NCI-H2196 (cell line): ENCODE results near the gene SERPINA5.
"Not testable (repeated sequence)": the region's sequence is repeated elsewhere in the genome, so short reads cannot be mapped to it uniquely, and the experiment has no call there.

ENCODE experiments used
- DNase-seq: peaks from one replicate; lab custom pipeline; 2025; ENCODE audit not compliant: unreplicated experiment; lab: John Stamatoyannopoulos, UW

Gene SERPINA5

DNA sequence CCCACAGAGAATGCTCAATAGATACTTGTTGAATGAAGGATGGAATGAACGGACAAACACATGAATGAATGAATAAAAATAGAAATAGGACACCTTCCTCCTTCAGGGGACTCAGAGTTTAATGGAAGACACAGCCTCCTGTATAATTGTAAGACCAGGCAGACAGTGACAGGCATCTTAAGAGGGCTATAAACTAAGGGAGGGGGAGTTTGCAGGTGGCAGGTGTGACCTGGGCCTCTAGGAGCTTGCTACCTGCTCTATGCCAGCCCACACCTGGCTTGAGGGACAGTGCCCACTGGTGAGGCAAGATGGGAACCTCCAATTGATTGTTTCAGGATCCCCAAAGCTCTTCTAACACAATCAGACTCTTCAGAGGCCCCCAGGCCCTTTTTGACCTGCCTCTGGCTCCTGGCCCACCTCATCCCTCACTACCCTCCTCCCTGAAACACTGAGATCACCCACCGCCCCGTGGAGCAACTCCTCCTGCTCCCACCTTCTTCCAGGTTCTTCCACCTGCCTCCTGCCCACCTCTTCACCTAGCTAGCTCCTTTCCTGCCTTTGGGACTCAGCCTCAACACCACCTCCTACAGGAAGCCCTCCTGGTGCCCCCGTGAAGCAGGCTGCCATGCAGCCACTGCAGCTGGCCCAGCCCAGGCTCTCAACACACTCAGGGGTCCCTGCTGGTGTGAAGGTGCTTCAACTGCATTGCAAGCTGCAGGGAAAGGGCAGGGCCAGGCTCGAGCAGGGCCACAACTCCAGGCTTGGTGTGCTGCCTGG, 40.3 kb downstream of the SERPINA5 start:
- DNase-seq = no peak

DNA sequence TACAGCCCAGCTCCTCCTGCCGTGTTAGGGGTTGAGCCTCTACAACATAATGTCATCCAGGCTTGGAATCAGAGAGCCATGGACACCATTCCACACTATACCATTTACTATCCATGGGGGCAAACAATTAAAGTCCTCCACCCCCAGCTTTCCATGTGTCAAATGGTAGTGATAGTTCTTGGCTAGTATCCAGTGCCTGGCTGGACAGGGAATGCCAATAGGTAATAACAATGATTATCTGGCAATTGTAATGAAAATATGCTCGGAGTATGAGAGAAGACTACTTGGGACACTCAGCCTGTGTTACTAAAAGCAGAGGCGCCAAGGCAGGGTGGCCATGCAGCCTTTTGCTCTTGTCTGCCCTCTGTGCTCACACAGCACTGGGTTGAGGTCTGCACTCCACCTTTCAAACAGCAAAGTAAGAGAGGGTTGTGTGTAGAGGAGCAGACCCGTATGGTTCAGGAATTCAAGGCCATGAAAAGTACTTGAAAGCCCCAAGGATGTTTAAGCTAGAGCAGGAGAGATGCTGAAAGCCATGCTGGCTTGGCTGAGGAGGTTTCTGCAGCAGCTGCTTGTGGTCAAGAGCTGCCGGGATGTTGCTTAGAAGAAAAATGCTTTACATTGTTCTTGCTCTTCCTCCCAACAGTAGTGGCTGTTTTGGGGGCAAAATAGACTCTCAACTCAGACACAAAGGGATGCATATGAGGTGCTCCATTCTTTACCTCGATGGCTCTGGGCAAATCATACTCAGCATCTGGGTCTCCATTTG, 41.6 kb downstream of the SERPINA5 start:
- DNase-seq = no peak

DNA sequence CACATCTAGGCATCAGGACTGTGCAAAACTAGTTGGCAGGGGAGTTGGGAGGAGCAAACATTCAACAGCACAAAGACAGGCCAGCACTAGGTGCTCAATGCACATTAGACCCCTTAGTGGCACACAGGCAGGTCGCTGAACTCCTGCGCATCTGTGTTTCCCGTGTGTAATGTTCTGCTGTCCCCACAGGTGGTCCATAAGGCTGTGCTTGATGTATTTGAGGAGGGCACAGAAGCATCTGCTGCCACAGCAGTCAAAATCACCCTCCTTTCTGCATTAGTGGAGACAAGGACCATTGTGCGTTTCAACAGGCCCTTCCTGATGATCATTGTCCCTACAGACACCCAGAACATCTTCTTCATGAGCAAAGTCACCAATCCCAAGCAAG, 42.2 kb downstream of the SERPINA5 start:
- DNase-seq = no peak

DNA sequence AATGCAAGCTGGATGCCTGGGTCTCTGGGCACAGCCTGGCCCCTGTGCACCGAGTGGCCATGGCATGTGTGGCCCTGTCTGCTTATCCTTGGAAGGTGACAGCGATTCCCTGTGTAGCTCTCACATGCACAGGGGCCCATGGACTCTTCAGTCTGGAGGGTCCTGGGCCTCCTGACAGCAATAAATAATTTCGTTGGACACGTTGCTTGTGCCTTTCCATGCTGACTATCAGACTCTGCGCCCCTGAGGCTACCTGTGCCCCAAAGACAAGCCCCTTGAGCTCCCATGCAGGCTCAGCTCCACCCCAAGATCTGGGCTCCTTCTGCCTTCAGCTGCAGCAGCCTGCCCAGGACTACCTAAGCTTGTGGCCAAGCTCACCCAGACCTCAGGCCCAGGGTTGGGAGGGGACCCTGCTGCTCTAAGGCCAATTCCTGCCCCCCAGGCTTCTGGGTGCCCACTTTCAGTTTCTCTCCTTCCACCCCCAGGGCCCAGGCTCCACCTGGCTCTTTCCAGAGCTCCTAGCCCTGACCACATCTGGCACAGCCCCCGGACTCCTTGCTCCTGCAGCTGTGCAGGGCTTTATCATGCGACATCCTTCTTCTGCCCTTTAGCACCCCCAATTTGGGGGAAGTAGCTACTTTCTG, 42.8 kb downstream of the SERPINA5 start:
- DNase-seq = no peak

DNA sequence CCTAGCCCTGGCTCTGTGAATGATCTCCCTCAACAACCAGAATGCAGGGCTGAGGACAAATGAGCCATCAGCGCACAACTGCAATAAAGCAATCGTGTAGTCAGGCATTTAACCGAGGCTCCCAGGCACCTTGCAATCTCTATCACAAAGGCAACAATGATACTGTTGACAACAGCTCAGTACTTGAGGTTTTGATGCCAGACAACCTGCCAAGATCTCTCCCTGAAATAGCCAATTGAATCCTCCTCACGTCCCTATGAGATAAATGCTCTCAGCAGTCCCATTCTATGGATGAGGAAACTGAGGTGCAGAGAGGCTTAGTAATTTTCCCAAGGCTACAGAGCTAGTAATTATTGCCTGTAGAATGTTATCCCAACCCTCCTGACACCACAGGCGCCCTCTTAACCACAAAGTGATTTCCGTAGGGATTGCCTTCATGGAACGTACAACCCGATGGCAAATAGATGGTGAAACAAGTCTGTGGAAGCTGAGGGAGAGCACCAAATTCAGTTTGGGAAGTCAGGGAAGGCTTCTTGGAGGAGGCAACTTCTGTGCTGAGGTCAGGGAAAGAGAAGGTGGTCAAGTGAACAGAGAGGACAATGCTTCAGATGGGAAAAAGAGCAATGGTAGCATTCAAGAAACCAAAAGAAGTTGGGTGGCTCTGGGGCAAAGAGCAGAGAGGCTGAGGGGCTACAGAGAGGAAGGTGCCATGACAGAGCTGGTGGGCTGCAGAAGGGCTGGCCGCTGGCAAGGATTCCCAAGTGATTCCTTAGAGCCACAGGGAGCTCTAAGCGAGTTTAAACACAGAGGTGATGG, 43.5 kb downstream of the SERPINA5 start:
- DNase-seq = no peak

DNA sequence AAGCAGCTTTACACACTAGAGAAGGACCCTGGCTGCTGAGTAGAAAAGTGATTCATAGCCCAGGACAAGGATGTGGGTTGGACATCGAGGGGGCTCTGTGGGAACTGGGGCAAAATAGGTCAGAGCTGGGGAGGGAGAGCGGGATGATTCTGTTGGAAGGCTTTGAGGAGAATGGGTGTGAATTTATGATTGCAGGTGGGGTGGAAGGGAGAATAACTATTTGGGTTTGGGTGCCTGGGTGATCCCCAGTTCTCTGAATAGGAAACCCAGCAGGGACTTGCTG, 44.1 kb downstream of the SERPINA5 start:
- no peak for DNase-seq

DNA sequence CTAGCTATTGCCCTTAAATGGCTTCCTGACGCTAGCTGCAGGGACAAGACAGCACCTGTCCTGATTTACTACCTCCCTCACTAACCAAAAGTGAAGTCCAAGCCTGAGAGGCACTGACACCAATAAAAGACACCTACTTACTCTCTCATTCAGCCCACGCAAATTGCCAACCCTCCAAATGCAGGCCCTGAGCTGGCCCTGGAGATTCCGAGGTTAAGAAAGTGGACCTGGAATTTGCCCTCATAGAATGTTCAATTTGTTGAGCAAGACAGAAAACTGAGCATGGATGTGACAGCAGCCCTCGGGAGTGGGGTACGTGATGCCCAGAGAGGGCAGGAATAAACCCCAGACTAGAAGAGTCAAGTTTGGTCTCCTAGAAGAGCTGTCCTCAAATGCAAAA, 47.4 kb downstream of the SERPINA5 start:
- DNase-seq = no peak

DNA sequence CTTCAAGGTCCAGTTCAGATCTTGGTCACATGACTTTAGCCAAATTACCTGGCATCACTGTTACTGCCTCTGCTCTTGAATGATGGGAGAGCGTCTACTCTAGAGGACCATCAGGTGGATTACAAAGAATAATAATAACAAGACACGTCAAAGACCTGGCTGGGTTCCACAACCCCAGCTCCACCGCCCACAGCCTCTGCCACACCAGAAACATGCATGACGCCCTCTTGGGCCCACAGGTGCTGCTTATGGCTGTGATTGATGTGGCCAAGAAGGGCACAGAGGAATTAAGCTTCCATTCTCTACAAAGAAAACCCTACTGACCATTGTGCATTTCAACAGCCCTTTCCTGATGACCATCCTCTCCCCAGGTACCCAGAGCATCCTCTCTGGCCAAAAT, 49.2 kb downstream of the SERPINA5 start:
- DNase-seq = no peak

DNA sequence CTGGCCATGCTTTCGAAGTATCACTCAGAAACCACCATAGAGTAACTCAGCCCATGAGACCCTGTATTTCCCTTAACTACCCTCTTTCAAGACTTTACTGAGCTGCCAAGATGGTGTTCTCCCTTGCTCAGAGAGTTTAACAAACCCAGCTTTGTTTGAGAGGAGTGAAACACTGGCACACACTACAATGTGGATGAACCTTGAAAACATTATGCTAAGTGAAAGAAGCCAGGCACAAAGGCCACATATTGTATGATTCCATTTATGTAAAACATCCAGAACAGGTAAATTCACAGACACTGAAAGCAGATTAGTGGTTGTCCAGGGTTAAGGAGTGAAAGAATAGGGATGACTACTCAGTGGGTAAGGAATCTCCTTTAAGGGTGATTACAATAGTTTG, 49.8 kb downstream of the SERPINA5 start:
- no peak for DNase-seq

DNA sequence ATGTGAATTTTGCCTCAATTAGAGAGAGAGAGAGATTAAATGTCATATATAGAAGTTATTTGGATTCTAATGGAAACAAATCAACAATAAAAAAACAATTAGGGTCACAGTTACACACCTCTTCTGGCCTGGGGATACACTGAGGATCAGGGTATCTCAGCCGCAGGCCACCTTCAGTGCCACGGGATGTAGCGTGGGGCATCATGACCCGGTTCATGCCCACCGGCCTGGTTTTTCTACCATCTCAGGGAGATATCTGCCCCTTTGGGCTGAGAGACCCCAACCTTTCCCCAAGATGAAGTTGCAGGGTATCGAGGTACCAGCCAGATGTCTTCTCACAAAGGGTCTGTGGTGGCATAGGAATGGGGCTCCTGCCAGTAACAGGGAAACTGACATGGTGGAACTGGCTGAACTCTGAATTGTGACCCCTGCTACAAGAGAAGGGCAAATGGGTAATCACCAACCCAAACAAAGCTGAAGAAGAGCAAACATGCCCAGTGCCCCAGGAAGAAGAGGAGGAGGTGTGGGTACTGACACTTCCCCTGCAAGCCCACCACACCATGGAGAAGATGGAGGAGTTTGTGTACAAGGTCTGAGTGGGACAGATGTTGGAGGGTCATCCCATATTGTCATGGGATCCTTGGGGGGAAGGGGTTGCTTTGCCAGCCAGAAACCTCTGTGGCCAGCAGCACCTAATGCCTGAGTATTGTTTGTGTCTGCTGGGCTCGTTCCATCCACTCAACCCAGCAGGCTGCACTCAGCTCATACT, 50.5 kb downstream of the SERPINA5 start:
- DNase-seq = no peak

DNA sequence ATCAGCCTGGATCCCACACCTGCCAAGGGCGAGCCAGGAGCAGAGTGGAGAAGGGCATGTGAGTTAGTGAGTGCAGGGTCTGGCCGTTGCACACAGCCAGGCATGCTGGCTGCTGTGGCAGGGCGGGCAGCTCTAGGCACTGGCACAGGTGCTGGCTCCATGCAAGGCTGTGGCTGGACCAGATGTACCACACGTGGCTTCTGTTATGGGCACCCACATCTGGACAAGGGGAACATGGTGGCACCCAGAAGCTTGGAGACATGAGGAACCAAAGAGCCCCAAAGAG, 51.0 kb downstream of the SERPINA5 start:
- no peak for DNase-seq

DNA sequence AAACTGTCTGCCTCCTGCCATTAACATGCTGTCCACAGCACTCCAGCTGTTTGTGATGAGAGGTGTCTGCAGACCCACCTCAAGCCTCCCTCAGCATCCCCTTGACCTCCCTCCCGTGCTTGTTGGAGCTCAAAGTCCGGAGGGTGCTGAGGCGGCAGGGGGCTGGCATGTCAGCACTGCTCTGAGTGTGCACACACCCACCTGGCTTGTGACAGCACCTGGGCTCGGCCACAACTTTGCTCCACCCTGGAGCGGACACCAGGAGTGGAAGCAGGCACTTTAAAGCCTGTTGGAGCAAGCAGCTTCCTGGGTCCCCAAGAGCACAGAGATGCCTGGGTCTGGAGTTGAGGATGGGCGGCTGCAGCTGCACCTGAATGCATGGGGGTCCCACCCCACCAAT, 51.9 kb downstream of the SERPINA5 start:
- DNase-seq = no peak

DNA sequence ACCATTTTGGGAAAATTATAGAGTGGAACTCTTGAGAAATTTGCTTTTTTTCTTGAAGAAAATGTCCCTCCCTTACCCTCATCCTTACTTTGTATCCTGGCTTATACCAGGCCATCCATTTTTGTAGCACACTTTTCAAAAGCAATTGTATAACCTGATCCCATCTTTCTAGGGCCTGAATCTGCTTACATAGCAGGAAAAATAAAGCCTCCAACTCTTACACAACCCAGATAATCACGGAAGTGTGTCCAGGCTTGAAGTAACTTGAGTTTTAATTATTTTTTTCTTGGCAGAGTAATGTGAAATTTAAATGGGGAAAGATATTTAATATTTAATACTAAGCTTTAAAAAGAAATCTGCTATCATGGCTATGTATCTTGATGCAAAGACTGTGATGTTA, 53.9 kb downstream of the SERPINA5 start:
- no peak for DNase-seq

DNA sequence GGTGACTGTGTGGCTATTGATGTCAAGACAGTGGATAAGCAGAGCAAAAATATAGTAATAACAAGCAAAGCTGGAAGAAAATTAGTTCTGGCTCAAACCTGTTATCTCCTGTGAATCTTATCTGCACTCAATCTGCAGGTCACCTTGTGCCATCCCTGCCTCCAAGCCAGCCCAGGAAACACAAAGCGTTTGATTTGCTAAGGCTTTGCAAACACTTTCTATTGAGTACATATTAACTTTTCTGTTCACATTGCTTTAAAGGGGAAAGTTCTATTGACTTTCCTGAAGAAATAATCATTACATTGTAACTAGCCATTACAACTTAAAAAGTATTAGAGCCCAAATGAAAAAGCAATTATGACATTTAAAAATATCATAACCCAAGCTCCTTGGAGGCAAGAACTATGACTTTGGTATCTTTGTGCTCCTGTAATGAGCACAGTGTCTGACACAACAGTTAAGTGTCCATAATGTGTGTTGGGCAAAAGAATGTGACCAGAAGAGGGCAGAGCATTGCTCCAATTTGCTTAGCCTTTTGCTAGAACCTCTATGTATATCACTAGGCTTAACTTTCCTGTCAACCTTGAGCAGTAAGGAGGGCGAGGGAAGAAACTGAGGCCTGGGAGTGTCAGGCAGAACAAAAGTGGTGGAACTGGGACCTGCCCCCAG, 55.7 kb downstream of the SERPINA5 start:
- DNase-seq = no peak

DNA sequence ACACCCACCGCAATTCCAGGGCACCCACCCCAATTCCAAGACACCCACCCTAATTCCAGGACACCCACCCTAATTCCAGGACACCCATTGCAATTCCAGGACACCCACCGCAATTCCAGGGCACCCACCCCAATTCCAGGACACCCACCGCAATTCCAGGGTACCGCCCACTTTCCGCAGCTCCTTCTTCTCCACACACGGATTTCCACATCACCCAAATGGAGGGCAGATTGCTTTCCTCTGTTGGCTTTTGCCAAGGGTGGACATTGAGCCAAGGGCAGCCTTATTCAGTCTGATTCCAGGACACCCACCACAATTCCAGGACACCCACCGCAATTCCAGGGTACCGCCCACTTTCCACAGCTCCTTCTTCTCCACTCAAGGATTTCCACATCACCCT, 56.6 kb downstream of the SERPINA5 start:
- DNase-seq = not testable (repeated sequence)

DNA sequence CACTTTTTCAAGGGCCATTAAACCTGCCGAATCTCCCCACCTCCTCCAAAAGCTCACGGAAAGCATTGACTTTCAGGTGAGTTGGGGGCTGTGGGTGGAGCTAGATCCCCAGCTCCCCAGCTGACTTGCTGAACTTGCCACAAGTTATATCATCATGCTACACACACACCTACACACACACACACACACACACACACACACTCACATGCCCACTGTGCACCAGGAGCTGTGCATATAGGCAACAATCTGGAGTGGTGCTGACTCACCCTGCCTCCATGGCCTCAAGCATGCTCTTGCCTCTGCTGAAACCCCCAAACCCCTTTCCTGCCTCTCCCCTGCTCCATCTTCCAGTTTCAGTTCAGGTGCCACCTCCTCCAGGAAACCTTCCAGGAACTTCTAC, 57.1 kb downstream of the SERPINA5 start:
- DNase-seq = no peak

DNA sequence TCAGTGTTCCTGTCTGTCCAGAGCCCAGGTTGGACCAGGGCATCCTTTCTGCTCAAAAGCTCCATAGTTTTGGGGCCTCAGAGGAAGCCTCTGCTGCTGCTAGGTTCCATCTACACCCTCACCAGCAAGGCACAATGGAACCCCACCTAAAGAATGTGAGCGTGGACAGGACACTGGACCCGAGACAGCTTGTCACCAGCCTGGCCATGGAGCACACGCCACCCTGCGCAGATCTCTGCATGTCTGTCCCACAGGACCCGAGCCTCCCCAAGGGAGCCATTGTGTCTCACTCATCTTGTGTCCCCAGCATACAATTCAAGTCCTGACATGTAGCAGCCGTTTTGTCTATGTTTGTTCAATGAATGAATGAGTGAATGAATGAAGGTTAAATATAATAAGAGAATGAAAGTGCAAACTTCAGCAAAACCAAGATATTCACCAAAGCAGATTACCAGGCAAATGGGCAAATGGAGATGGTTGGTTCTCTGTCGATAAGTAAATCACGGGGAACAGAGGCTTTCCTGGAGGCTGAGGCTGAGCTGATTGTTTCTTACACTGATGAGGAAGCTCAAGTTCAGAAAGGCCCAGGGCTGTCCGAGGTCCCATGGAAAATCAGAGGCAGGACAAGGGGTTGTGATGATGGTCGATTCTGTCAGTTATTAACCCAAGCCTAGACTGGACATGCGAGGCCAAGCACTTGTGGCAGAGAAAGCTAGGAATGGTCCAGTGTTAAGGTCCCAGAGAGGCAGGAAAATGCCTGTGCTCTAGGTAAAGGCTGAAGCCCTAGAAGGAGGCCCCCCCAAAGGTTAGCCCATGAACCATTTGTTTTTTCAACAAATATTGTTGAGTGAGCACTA, 58.0 kb downstream of the SERPINA5 start:
- DNase-seq = no peak

DNA sequence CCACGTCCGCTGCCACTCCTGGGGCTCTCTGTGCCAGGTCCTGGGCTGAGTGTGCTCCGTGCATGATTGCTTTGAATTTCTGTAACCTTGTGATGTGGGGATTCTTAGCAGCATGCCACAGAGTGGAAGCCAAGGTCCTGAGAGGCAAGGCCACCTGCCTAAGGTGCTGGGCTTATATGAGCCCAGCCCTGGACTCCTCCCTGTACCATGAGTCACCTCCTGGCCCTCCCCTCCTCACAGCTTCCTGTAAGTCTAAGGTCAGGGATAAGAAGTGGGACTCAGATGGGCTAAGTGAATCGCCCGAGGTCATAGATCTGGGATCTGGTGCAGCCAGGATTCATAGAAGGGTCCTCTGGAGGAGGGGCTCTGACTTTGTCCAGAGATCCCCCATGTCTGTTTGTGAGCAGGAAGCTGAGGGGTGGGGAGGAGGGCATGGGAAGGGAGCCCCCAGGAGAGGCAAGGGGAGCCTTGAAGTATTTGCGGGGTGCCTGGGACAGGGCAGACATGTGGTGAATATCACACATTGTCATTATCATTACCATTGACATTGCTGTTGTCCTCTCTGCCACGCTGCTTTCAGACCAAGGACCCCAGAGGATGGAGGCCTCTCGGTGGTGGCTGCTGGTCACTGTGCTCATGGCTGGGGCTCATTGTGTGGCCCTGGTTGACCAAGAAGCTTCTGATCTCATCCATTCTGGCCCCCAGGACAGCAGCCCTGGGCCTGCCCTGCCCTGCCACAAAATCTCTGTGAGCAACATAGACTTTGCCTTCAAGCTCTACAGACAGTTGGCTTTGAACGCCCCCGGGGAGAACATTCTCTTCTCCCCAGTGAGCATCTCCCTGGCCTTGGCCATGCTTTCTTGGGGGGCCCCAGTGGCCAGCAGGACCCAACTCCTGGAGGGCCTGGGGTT, 59.8 kb downstream of the SERPINA5 start:
- no peak for DNase-seq

DNA sequence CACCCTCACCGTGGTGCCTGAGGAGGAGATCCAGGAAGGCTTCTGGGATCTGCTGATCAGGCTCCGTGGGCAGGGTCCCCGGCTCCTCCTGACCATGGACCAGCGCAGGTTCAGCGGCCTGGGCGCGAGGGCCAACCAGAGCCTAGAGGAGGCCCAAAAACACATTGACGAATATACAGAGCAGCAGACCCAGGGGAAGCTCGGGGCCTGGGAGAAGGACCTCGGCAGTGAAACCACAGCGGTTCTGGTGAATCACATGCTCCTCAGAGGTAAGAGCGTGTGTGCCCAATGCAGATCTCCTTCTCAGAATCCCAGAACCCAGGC, 60.4 kb downstream of the SERPINA5 start:
- DNase-seq = no peak
